Measurements from ENCODE around the gene TLR5.

The TLR5 gene

DNA sequence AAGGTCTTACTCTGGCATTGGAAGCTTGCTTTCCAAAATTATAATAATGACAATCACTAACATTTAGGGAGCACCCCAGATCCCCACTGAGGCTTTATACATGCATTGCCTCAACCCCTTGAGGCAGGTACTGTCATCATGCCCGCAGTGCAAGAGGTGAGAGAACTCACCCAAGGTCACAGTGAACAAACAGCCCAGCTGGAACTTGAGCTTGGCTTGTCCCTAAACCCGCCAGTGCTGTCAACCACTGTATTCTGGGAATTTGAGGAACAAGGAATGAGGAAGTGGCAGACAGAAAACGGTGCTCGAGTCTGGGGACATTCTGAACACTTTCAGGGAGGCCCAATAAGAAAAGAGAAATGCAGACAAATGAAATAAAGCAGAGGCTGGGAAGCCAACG lies 34.6 kb upstream of the TLR5 start:
- Histone ChIP-seq H3K9me3 (ENCODE audit: insufficient read depth, low read length) (no peaks in the 10 kb centered on the region), H3F3A (ENCODE audit: insufficient read depth) (no peaks in the 10 kb centered on the region), H3K27me3 (ENCODE audit: low read length) (no peaks in the 10 kb centered on the region), H2AFZ (ENCODE audit: low read depth, low read length, severe bottlenecking) (no peak overlapping the region), H3K9ac (ENCODE audit: low read length) (no peak overlapping the region), H3K36me3 (ENCODE audit: low read length) (no peaks in the 10 kb centered on the region), H3K4me2 (ENCODE audit: low read depth, low read length, poor library complexity, severe bottlenecking) (no peak overlapping the region), H3K9me2 (replicated peaks; ENCODE audit: insufficient read depth, low read length) (no peaks in the 10 kb centered on the region), H4K20me1 (ENCODE audit: low read depth, low read length) (no peaks in the 10 kb centered on the region), H3K27ac (ENCODE audit: low read depth, low read length) (no peak overlapping the region), H3K4me3 (ENCODE audit: insufficient read depth, low read length, poor library complexity, severe bottlenecking) (no peak overlapping the region), H3K79me2 (ENCODE audit: insufficient read depth, low read length) (no peaks in the 10 kb centered on the region)
- TF ChIP-seq, protein P1, sequence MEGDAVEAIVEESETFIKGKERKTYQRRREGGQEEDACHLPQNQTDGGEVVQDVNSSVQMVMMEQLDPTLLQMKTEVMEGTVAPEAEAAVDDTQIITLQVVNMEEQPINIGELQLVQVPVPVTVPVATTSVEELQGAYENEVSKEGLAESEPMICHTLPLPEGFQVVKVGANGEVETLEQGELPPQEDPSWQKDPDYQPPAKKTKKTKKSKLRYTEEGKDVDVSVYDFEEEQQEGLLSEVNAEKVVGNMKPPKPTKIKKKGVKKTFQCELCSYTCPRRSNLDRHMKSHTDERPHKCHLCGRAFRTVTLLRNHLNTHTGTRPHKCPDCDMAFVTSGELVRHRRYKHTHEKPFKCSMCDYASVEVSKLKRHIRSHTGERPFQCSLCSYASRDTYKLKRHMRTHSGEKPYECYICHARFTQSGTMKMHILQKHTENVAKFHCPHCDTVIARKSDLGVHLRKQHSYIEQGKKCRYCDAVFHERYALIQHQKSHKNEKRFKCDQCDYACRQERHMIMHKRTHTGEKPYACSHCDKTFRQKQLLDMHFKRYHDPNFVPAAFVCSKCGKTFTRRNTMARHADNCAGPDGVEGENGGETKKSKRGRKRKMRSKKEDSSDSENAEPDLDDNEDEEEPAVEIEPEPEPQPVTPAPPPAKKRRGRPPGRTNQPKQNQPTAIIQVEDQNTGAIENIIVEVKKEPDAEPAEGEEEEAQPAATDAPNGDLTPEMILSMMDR (IDR thresholded peaks at IDR 0.05; ENCODE audit: insufficient read depth, low read length, poor library complexity, severe bottlenecking) = no peak
- no peak for TF ChIP-seq EZH2phosphoT487 (conservative IDR thresholded peaks at IDR 0.05; ENCODE audit: low read length)

DNA sequence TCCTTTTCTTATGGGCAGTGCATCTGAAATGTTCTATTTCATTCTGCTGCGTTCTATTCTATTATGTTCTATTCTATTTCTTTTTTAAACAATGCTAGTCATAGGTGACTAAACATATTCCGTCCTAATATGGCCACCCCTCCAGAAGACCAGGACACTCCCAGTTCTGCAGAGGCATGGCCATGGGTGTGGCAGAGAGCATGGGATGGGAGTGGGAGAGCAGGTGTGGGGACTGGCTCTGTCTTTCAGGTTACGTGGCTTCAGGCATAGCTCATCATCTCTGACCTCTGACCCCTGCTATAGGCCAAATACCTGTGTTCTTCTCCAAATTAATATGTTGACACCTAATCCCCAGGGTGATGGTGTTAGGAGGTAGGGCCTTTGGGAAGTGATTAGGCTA lies 33.4 kb upstream of the TLR5 start:
- no peak overlapping the region for H3K9ac ChIP-seq (ENCODE audit: low read length)
- no peak for TF ChIP-seq EZH2phosphoT487 (conservative IDR thresholded peaks at IDR 0.05; ENCODE audit: low read length)
- TF ChIP-seq, protein P1 (IDR thresholded peaks at IDR 0.05; ENCODE audit: insufficient read depth, low read length, poor library complexity, severe bottlenecking) = no peak
- H2AFZ ChIP-seq (ENCODE audit: low read depth, low read length, severe bottlenecking) = no peak overlapping the region
- H3F3A ChIP-seq (ENCODE audit: insufficient read depth) = no peaks in the 10 kb centered on the region
- no peaks in the 10 kb centered on the region for H3K79me2 ChIP-seq (ENCODE audit: insufficient read depth, low read length)
- no peaks in the 10 kb centered on the region for H3K27me3 ChIP-seq (ENCODE audit: low read length)
- no peaks in the 10 kb centered on the region for H4K20me1 ChIP-seq (ENCODE audit: low read depth, low read length)
- H3K4me2 ChIP-seq (ENCODE audit: low read depth, low read length, poor library complexity, severe bottlenecking) = no peak overlapping the region
- H3K36me3 ChIP-seq (ENCODE audit: low read length) = no peaks in the 10 kb centered on the region
- no peaks in the 10 kb centered on the region for H3K9me2 ChIP-seq (replicated peaks; ENCODE audit: insufficient read depth, low read length)
- H3K4me3 ChIP-seq (ENCODE audit: insufficient read depth, low read length, poor library complexity, severe bottlenecking) = no peak overlapping the region
- no peak overlapping the region for H3K27ac ChIP-seq (ENCODE audit: low read depth, low read length)
- H3K9me3 ChIP-seq (ENCODE audit: insufficient read depth, low read length) = no peaks in the 10 kb centered on the region

DNA sequence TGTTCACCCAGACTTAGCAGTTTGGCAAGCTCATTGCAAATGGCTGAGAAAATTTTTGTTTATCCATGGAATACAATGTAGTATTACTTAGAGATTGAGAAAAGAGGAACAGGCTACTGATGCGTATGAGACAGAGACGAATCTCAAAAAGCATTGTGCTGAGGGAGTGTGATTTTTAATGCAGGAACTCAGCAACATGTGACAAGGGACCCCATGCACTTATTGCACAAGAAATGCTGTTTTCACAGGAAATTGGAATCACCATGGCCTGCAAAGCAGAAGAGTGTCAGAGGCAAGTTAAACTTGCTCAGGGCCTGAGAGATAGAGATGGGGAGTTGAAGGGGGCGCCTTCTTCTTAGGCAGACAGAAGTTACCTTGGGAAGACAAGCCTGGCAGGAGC lies 32.6 kb upstream of the TLR5 start:
- H3K36me3 ChIP-seq (ENCODE audit: low read length) = no peaks in the 10 kb centered on the region
- H3K9me2 ChIP-seq (replicated peaks; ENCODE audit: insufficient read depth, low read length) = no peaks in the 10 kb centered on the region
- H2AFZ ChIP-seq (ENCODE audit: low read depth, low read length, severe bottlenecking) = no peak overlapping the region
- H3K27ac ChIP-seq (ENCODE audit: low read depth, low read length) = no peak overlapping the region
- no peaks in the 10 kb centered on the region for H3K9me3 ChIP-seq (ENCODE audit: insufficient read depth, low read length)
- H4K20me1 ChIP-seq (ENCODE audit: low read depth, low read length) = no peaks in the 10 kb centered on the region
- no peak for TF ChIP-seq EZH2phosphoT487 (conservative IDR thresholded peaks at IDR 0.05; ENCODE audit: low read length)
- TF ChIP-seq, protein P1 (IDR thresholded peaks at IDR 0.05; ENCODE audit: insufficient read depth, low read length, poor library complexity, severe bottlenecking) = no peak
- no peak overlapping the region for H3K9ac ChIP-seq (ENCODE audit: low read length)
- H3K79me2 ChIP-seq (ENCODE audit: insufficient read depth, low read length) = no peaks in the 10 kb centered on the region
- no peaks in the 10 kb centered on the region for H3F3A ChIP-seq (ENCODE audit: insufficient read depth)
- H3K4me3 ChIP-seq (ENCODE audit: insufficient read depth, low read length, poor library complexity, severe bottlenecking) = no peak overlapping the region
- no peaks in the 10 kb centered on the region for H3K27me3 ChIP-seq (ENCODE audit: low read length)
- H3K4me2 ChIP-seq (ENCODE audit: low read depth, low read length, poor library complexity, severe bottlenecking) = no peak overlapping the region

Measured in SU-DHL-6 (cell line).